RWPE1 (cell line): Measurements from ENCODE around the gene PROSER3.

ENCODE experiments used
- CTCF ChIA-PET: fragments of 350-600 bp; sonication (Branson Sonifier 250); formaldehyde crosslinking; extraction: SDS; loops from one replicate; lab custom pipeline; 2021; lab: Yijun Ruan, JAX
- POLR2A ChIA-PET: fragments of 400-600 bp; formaldehyde crosslinking; extraction: SDS; loops from one replicate; lab custom pipeline; 2020; ENCODE audit warnings: antibody characterized with exemption; ENCODE audit not compliant: low non-redundant PET; lab: Yijun Ruan, JAX
- DNase-seq: peaks from one replicate; pipeline ENCODE4 v3.0.0; 2012; ENCODE audit warnings: low spot score
- H3K27ac ChIP-seq: fragments of 450-650 bp; 2 replicates; pipeline ENCODE4 v1.5.1; 2017
- TF ChIP-seq, protein P1 (sequence below): fragments of 450-650 bp; conservative IDR thresholded peaks from 2 replicates; pipeline ENCODE4 v1.5.1; 2017; ENCODE audit warnings: low read depth, mild to moderate bottlenecking

Gene PROSER3

DNA sequence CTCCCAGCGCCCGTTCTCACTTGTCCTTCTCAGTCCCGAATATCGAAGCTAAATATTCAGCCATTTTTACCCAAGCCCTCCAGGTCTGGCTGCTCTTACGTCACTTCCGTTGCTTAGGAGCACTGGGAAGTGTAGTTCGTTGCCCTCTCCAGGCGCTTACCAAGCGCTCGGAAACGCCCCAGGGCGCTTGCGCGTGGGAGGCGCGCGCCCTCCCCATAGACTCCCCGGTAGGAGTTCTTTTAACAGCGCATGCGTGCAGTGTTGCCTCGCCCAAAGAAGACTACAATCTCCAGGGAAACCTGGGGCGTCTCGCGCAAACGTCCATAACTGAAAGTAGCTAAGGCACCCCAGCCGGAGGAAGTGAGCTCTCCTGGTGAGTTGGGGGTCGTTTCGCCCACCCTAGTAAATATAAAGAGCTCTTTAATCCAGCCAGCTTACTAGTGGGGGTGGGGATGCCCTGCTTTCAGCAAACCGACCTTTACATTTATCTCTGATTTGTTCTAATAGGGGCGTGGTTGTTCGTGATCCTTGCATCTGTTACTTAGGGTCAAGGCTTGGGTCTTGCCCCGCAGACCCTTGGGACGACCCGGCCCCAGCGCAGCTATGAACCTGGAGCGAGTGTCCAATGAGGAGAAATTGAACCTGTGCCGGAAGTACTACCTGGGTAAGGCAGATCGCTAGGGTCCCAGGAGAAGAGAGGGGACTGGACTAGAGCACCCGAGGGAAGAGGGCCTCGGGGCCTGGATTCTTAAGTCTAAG, 12.5 kb upstream of the PROSER3 start, which contains the start of the genes PSENEN and U2AF1L4:
Gene PSENEN (plus strand): TSS at position 324 of the 759 bp plus-strand sequence. CDS start 280 bp downstream, at position 604.
Gene U2AF1L4 (minus strand): TSS at position 91 of the 759 bp plus-strand sequence. CDS start 27 bp downstream, at position 64.
- peak; percentile 97 for DNase-seq
- CTCF ChIA-PET, result interaction anchor here (0.7 kb wide), 1 partner anchor 235 kb away, joined by 3 read pairs; no protein-coding TSS in a partner anchor

DNA sequence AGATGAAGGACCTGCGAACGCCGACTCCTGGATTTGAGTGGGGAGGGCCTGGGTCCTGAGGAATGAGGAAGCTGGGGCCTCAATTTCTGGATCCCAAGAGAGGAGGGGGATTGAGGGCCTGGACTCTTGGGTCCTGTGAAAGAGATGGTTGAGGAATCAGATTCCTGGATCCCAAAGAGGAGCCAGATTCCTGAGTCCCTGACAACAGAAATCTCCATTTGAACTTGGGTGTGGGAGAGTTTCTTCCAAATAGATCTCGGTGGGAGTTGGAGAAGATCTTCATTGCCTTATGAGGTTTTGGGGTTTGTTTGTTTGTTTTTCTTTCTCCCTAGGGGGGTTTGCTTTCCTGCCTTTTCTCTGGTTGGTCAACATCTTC, 11.9 kb upstream of the PROSER3 start:
- TF ChIP-seq, protein P1, sequence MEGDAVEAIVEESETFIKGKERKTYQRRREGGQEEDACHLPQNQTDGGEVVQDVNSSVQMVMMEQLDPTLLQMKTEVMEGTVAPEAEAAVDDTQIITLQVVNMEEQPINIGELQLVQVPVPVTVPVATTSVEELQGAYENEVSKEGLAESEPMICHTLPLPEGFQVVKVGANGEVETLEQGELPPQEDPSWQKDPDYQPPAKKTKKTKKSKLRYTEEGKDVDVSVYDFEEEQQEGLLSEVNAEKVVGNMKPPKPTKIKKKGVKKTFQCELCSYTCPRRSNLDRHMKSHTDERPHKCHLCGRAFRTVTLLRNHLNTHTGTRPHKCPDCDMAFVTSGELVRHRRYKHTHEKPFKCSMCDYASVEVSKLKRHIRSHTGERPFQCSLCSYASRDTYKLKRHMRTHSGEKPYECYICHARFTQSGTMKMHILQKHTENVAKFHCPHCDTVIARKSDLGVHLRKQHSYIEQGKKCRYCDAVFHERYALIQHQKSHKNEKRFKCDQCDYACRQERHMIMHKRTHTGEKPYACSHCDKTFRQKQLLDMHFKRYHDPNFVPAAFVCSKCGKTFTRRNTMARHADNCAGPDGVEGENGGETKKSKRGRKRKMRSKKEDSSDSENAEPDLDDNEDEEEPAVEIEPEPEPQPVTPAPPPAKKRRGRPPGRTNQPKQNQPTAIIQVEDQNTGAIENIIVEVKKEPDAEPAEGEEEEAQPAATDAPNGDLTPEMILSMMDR, result no peak
- ChIA-PET POLR2A (interaction anchor here (0.5 kb wide), 1 partner anchor 80 kb away, joined by 3 read pairs; no protein-coding TSS in a partner anchor), CTCF (no interaction called here)
- DNase-seq, result no peak
- H3K27ac ChIP-seq, result peak overlapping the region; percentile 98

More for the DNA sequence above, 12.5 kb upstream of the PROSER3 start, which contains the start of the genes PSENEN and U2AF1L4:
- H3K27ac ChIP-seq, result peak within 1 kb of the TSS; percentile 98
- TF ChIP-seq, protein P1, result no peak
- POLR2A ChIA-PET, result interaction anchor here (0.6 kb wide), 2 partner anchors 79 to 127 kb away, joined by 4 read pairs; partner anchors contain the start of gene UPK1A

DNA sequence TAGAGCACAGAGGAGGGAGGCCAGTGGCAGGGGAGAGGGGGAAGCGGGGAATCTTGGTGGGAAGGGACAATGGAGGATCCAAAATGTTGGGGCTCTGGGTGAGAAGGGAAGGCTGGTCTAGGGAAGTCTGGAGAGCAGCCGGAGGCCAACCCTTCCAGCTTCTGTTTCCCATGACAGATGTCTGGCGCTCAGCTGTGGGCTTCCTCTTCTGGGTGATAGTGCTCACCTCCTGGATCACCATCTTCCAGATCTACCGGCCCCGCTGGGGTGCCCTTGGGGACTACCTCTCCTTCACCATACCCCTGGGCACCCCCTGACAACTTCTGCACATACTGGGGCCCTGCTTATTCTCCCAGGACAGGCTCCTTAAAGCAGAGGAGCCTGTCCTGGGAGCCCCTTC, 11.4 kb upstream of the PROSER3 start:
- no peak for DNase-seq
- TF ChIP-seq, protein P1, result no peak
- ChIA-PET POLR2A (interaction anchor here (0.5 kb wide), 1 partner anchor 81 kb away, joined by 3 read pairs; no protein-coding TSS in a partner anchor), CTCF (no interaction called here)
- peak overlapping the region; percentile 98 for H3K27ac ChIP-seq

DNA sequence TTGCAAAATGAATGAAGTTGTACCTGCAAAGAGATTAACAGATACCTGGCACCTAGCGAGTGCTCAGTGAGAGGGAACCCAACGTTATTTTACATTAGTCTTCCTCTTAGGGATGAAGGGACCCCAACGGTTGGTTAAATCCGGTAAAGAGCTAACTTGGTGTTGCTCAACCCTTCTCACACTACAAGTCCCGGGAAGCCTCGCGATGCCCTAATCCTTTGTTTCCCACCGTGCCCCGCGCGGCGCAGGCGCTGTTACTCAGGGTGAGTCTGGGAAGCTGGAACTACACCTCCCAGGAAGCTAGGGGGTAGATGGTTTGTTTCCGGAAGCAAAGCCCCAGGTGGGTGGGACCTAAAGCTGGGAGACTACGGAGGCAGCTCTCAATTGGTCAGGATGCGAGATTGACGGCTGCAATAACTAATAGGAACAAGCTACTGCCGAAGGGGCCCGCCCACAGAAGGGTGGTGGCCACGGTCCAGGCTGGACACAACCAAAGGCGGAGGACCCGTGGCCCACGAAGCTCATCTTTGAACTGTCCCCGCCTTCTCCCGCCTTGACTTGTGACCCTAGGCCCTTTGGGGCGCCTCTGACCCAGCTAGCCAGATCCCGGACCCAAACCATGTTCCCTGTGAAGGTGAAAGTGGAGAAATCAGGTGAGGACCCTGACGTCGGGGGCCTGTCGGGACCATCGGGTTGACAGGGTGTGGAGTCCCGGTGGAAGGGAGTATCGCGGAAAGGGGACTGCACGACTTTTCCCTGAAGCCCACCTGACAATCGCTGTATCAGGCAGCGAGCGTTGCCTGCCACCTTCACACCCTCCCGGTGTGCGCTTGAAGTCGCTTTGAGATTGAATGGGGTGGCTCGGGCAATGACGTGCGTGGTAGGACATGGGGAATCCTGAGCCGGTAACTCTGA, 9.6 kb upstream of the PROSER3 start, which contains the start of gene LIN37:
Gene LIN37 (plus strand): TSS at position 471 of the 915 bp plus-strand sequence. CDS start 149 bp downstream, at position 620.
- peak within 1 kb of the TSS; percentile 65 for H3K27ac ChIP-seq
- POLR2A ChIA-PET, result interaction anchor here (0.6 to 1.0 kb wide), 3 partner anchors 8 to 11 kb away, joined by 3 to 4 read pairs (median 3); partner anchors contain the start of gene HSPB6
- TF ChIP-seq, protein P1, result no peak
- peak; percentile 99 for DNase-seq
- CTCF ChIA-PET, result interaction anchor here (0.6 kb wide), 2 partner anchors 13 to 149 kb away, joined by 3 read pairs; no protein-coding TSS in a partner anchor

DNA sequence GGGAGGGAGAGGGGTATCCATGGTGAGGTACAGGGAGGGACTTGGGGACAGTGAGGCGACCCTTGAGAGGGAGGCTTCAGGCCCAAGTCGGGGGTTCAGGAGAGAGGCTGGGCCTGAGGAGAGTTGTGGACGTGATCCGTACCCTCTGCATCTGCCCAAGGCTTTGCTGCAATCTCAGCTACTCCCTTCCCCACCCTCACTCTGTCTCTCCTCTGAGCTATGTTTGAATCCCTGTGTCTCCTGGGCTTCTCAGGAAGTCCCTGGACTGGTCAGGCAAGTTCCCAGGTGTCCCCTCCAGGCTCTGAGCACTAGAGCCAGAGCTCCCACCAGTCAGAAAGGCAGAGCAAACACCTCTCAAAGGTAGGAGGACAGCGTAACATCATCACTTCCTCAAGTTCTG, 7.8 kb upstream of the PROSER3 start:
- no peak for DNase-seq
- H3K27ac ChIP-seq, result peak overlapping the region; percentile 31
- ChIA-PET CTCF (no interaction called here), POLR2A (interaction anchor here (1.0 kb wide), 1 partner anchor 47 kb away, joined by 3 read pairs; no protein-coding TSS in a partner anchor)
- TF ChIP-seq, protein P1, result no peak
